ENCODE data around the gene PCDHB5. TPM values are rescaled to one million over a fixed set of nuclear protein-coding genes. Genes with fewer than 3 reads are reported as not detected.

Gene PCDHB5
- 1.2 to 1.9 TPM (median 1.4 TPM) in 5 replicates for total RNA-seq (2022; extraction: Qiagen RNA extraction; ENCODE audit: low read depth)

GRCh38 chr5:141135030-141135717, at the start of gene PCDHB5:
Gene PCDHB5 (plus strand): TSS chr5:141135206. CDS start chr5:141135435, 229 bp downstream.

GRCh38 chr5:141094481-141095262, 40.3 kb upstream of the PCDHB5 start, which contains the start of gene PCDHB2:
Gene PCDHB2 (plus strand): TSS chr5:141094615. CDS start chr5:141094791, 176 bp downstream.

GRCh38 chr5:141100243-141100805, 34.7 kb upstream of the PCDHB5 start, which contains the start of gene PCDHB3:
Gene PCDHB3 (plus strand): TSS chr5:141100473. CDS start chr5:141100650, 177 bp downstream.

GRCh38 chr5:141121563-141121962, 13.4 kb upstream of the PCDHB5 start, which contains the start of gene PCDHB4:
Gene PCDHB4 (plus strand): TSS chr5:141121818. CDS start chr5:141121999, 181 bp downstream.

GRCh38 chr5:141149812-141150211, 14.8 kb downstream of the PCDHB5 start, which contains the start of gene PCDHB6:
Gene PCDHB6 (plus strand): TSS chr5:141150057. CDS start chr5:141150258, 201 bp downstream.

GRCh38 chr5:141172381-141173204, 37.6 kb downstream of the PCDHB5 start, which contains the start of gene PCDHB7:
Gene PCDHB7 (plus strand): TSS chr5:141172644. CDS start chr5:141172836, 192 bp downstream.

GRCh38 chr5:141177577-141178191, 42.7 kb downstream of the PCDHB5 start, which contains the start of gene PCDHB8:
Gene PCDHB8 (plus strand): TSS chr5:141177790. CDS start chr5:141178035, 245 bp downstream.

GRCh38 chr5:141182248-141182647, 47.2 kb downstream of the PCDHB5 start, which contains the start of gene PCDHB16:
Gene PCDHB16 (plus strand): TSS chr5:141182387. CDS start chr5:141182560, 173 bp downstream.

GRCh38 chr5:141186897-141187512, 52.0 kb downstream of the PCDHB5 start, which contains the start of gene PCDHB9:
Gene PCDHB9 (plus strand): TSS chr5:141187161. CDS start chr5:141187319, 158 bp downstream.

Other genes with a start within 250 kb of the PCDHB5 start
- 1.0 to 1.5 TPM (median 1.4 TPM) in 5 replicates for gene PCDHAC1, start 208.9 kb upstream of the PCDHB5 start, total RNA-seq (2022; extraction: Qiagen RNA extraction; ENCODE audit: low read depth)
- 2.6 to 3.2 TPM (median 2.6 TPM) in 5 replicates for gene PCDHAC2, start 168.7 kb upstream of the PCDHB5 start, total RNA-seq (2022; extraction: Qiagen RNA extraction; ENCODE audit: low read depth)
- gene PCDHB1, start 83.8 kb upstream of the PCDHB5 start, total RNA-seq (2022; extraction: Qiagen RNA extraction; ENCODE audit: low read depth) = not detected in 5 replicates
- gene PCDHB2, start 40.6 kb upstream of the PCDHB5 start, total RNA-seq (2022; extraction: Qiagen RNA extraction; ENCODE audit: low read depth) = 3.3 to 4.1 TPM (median 3.3 TPM) in 5 replicates
- 0.04 to 0.05 TPM in 2 of 5 replicates, not detected in the others for gene PCDHB3, start 34.7 kb upstream of the PCDHB5 start, total RNA-seq (2022; extraction: Qiagen RNA extraction; ENCODE audit: low read depth)
- 0.03 to 0.17 TPM (median 0.05 TPM) in 5 replicates for gene PCDHB4, start 13.4 kb upstream of the PCDHB5 start, total RNA-seq (2022; extraction: Qiagen RNA extraction; ENCODE audit: low read depth)
- gene PCDHB6, start 14.9 kb downstream of the PCDHB5 start, total RNA-seq (2022; extraction: Qiagen RNA extraction; ENCODE audit: low read depth) = 0.85 to 1.3 TPM (median 1.1 TPM) in 5 replicates
- not detected in 5 replicates for gene PCDHB7, start 37.4 kb downstream of the PCDHB5 start, total RNA-seq (2022; extraction: Qiagen RNA extraction; ENCODE audit: low read depth)
- gene PCDHB8, start 42.6 kb downstream of the PCDHB5 start, total RNA-seq (2022; extraction: Qiagen RNA extraction; ENCODE audit: low read depth) = 0.24 to 0.35 TPM (median 0.29 TPM) in 5 replicates
- gene PCDHB16, start 47.2 kb downstream of the PCDHB5 start, total RNA-seq (2022; extraction: Qiagen RNA extraction; ENCODE audit: low read depth) = 0.04 to 0.19 TPM (median 0.06 TPM) in 5 replicates
- 0.05 to 0.12 TPM in 2 of 5 replicates, not detected in the others for gene PCDHB9, start 52.0 kb downstream of the PCDHB5 start, total RNA-seq (2022; extraction: Qiagen RNA extraction; ENCODE audit: low read depth)
- gene PCDHB10, start 57.1 kb downstream of the PCDHB5 start, total RNA-seq (2022; extraction: Qiagen RNA extraction; ENCODE audit: low read depth) = 0.04 to 0.06 TPM (median 0.05 TPM) in 3 of 5 replicates, not detected in the others
- 0.07 to 0.12 TPM (median 0.11 TPM) in 3 of 5 replicates, not detected in the others for gene PCDHB11, start 64.4 kb downstream of the PCDHB5 start, total RNA-seq (2022; extraction: Qiagen RNA extraction; ENCODE audit: low read depth)
- gene PCDHB12, start 73.5 kb downstream of the PCDHB5 start, total RNA-seq (2022; extraction: Qiagen RNA extraction; ENCODE audit: low read depth) = 0.02 TPM in 1 of 5 replicates, not detected in the others
- gene PCDHB13, start 78.7 kb downstream of the PCDHB5 start, total RNA-seq (2022; extraction: Qiagen RNA extraction; ENCODE audit: low read depth) = 0.05 to 0.09 TPM (median 0.06 TPM) in 5 replicates
- 0.05 to 0.15 TPM (median 0.08 TPM) in 5 replicates for gene PCDHB14, start 88.1 kb downstream of the PCDHB5 start, total RNA-seq (2022; extraction: Qiagen RNA extraction; ENCODE audit: low read depth)
- gene PCDHB15, start 110.2 kb downstream of the PCDHB5 start, total RNA-seq (2022; extraction: Qiagen RNA extraction; ENCODE audit: low read depth) = 0.05 to 0.06 TPM in 2 of 5 replicates, not detected in the others
- not detected in 5 replicates for gene SLC25A2, start 168.8 kb downstream of the PCDHB5 start, total RNA-seq (2022; extraction: Qiagen RNA extraction; ENCODE audit: low read depth)
- gene TAF7, start 185.6 kb downstream of the PCDHB5 start, total RNA-seq (2022; extraction: Qiagen RNA extraction; ENCODE audit: low read depth) = 67.8 to 84.2 TPM (median 73.3 TPM) in 5 replicates
- 0.37 to 0.48 TPM (median 0.40 TPM) in 5 replicates for gene PCDHGA1, start 195.3 kb downstream of the PCDHB5 start, total RNA-seq (2022; extraction: Qiagen RNA extraction; ENCODE audit: low read depth)
- 0.66 to 0.87 TPM (median 0.76 TPM) in 5 replicates for gene PCDHGA2, start 203.6 kb downstream of the PCDHB5 start, total RNA-seq (2022; extraction: Qiagen RNA extraction; ENCODE audit: low read depth)
- 0.02 to 0.04 TPM (median 0.03 TPM) in 3 of 5 replicates, not detected in the others for gene PCDHGA3, start 208.6 kb downstream of the PCDHB5 start, total RNA-seq (2022; extraction: Qiagen RNA extraction; ENCODE audit: low read depth)
- gene PCDHGB1, start 214.9 kb downstream of the PCDHB5 start, total RNA-seq (2022; extraction: Qiagen RNA extraction; ENCODE audit: low read depth) = 1.6 to 2.1 TPM (median 1.8 TPM) in 5 replicates
- 0.09 to 0.17 TPM (median 0.14 TPM) in 5 replicates for gene PCDHGA4, start 219.8 kb downstream of the PCDHB5 start, total RNA-seq (2022; extraction: Qiagen RNA extraction; ENCODE audit: low read depth)
- 0.09 to 0.20 TPM (median 0.14 TPM) in 4 of 5 replicates, not detected in the other for gene PCDHGB2, start 224.8 kb downstream of the PCDHB5 start, total RNA-seq (2022; extraction: Qiagen RNA extraction; ENCODE audit: low read depth)
- 0.07 to 0.22 TPM (median 0.18 TPM) in 5 replicates for gene PCDHGA5, start 229.0 kb downstream of the PCDHB5 start, total RNA-seq (2022; extraction: Qiagen RNA extraction; ENCODE audit: low read depth)
- gene PCDHGB3, start 235.0 kb downstream of the PCDHB5 start, total RNA-seq (2022; extraction: Qiagen RNA extraction; ENCODE audit: low read depth) = 0.19 to 0.37 TPM (median 0.31 TPM) in 5 replicates
- 0.19 to 0.39 TPM (median 0.26 TPM) in 5 replicates for gene PCDHGA6, start 238.7 kb downstream of the PCDHB5 start, total RNA-seq (2022; extraction: Qiagen RNA extraction; ENCODE audit: low read depth)
- 0.84 to 1.3 TPM (median 1.1 TPM) in 5 replicates for gene PCDHGA7, start 247.5 kb downstream of the PCDHB5 start, total RNA-seq (2022; extraction: Qiagen RNA extraction; ENCODE audit: low read depth)